Kidney epithelial cell (primary cell): Measurements from ENCODE around the gene AOPEP. TPM values are rescaled to one million over a fixed set of nuclear protein-coding genes. Genes with fewer than 3 reads are reported as not detected.
"Not testable (repeated sequence)": the region's sequence is repeated elsewhere in the genome, so short reads cannot be mapped to it uniquely, and the experiment has no call there.

Experiments used
- DNase-seq: peaks from one replicate; pipeline ENCODE4 v3.0.0-alpha.2; 2010; ENCODE audit warnings: low read depth
- H3K27me3 ChIP-seq: 2 replicates; pipeline ENCODE4 v1.6.0; 2011; ENCODE audit warnings: low read length; ENCODE audit not compliant: control insufficient read depth, insufficient read depth
- H3K36me3 ChIP-seq: 2 replicates; pipeline ENCODE4 v1.5.1; 2011; ENCODE audit warnings: low read length; ENCODE audit not compliant: control insufficient read depth, insufficient read depth
- H3K4me3 ChIP-seq: 2 replicates; pipeline ENCODE4 v1.5.1; 2011; ENCODE audit warnings: low read depth, mild to moderate bottlenecking, control low read depth, low read length
- CTCF ChIP-seq: IDR thresholded peaks from 2 replicates; pipeline ENCODE4 v1.5.1; 2011; ENCODE audit warnings: mild to moderate bottlenecking, moderate library complexity, low read length, control low read depth, inconsistent platforms; ENCODE audit not compliant: insufficient read depth, poor library complexity, severe bottlenecking
- total RNA-seq: library from RNA; depleted of rRNA; stranded (reverse); fragments of >200 nt; gene quantifications from 2 replicates; pipeline ENCODE4 v1.2.3, GENCODE V29; 2015

The AOPEP gene
- total RNA-seq, 1 donor from 2014 or later: 17.4 TPM

GRCh38 chr9:94872083-94872833, 145.8 kb downstream of the AOPEP start:
- no peak for TF ChIP-seq CTCF
- no peaks in the 10 kb centered on the region for H3K27me3 ChIP-seq
- no peaks in the 10 kb centered on the region for H3K36me3 ChIP-seq
- DNase-seq: no peak
- H3K4me3 ChIP-seq: no peak overlapping the region

- no peaks in the 10 kb centered on the region for H3K36me3 ChIP-seq
- DNase-seq: no peak
- TF ChIP-seq CTCF: no peak
- no peak overlapping the region for H3K4me3 ChIP-seq
- no peaks in the 10 kb centered on the region for H3K27me3 ChIP-seq
Observed at GRCh38 chr9:94872891-94873511, 146.5 kb downstream of the AOPEP start.

- H3K36me3 ChIP-seq: no peaks in the 10 kb centered on the region
- DNase-seq: no peak
- H3K27me3 ChIP-seq: no peaks in the 10 kb centered on the region
- TF ChIP-seq CTCF: no peak
- H3K4me3 ChIP-seq: no peak overlapping the region
Observed at GRCh38 chr9:94874316-94874715, 147.8 kb downstream of the AOPEP start.

GRCh38 chr9:94875300-94876020, 149.0 kb downstream of the AOPEP start:
- no peak for DNase-seq
- no peaks in the 10 kb centered on the region for H3K27me3 ChIP-seq
- no peak overlapping the region for H3K4me3 ChIP-seq
- no peaks in the 10 kb centered on the region for H3K36me3 ChIP-seq
- TF ChIP-seq CTCF: no peak

- H3K4me3 ChIP-seq, DNase-seq: not testable (repeated sequence)
Observed at GRCh38 chr9:94878804-94879203, 152.3 kb downstream of the AOPEP start.

GRCh38 chr9:94879230-94879629, 152.7 kb downstream of the AOPEP start:
- no peak for DNase-seq
- H3K27me3 ChIP-seq: no peaks in the 10 kb centered on the region
- H3K4me3 ChIP-seq: no peak overlapping the region
- H3K36me3 ChIP-seq: no peaks in the 10 kb centered on the region
- no peak for TF ChIP-seq CTCF

More at GRCh38 chr9:94878804-94879203, 152.3 kb downstream of the AOPEP start:
- H3K27me3 ChIP-seq, H3K36me3 ChIP-seq: not testable (repeated sequence)
